ENCODE data around the gene SLC25A21. TPM values are rescaled to one million over a fixed set of nuclear protein-coding genes. Genes with fewer than 3 reads are reported as not detected.
"Not testable (repeated sequence)": the region's sequence is repeated elsewhere in the genome, so short reads cannot be mapped to it uniquely, and the experiment has no call there.

The SLC25A21 gene
- total and polyA plus RNA-seq, 7 donors, result 0.13 to 1.5 (median 1.1) TPM; not detected in 2

DNA sequence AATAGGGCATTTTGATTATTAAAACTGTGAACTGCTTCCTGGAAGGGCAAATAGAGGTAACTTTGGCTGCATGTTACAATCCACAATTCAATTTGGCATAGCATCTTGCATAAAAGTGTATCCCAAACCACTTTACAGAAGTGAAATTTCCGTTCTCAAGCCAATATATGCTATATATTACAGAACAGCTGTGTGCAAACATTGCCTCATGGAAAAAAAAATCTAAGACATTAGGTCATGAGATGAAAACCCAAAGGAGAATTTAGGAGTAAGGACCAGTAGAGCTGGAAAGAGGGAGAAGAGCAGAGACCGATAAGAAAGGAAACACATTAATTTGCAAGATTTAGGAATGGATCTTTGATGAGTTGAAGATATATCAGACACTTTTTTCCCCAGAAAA, 271.6 kb downstream of the SLC25A21 start:
- Histone ChIP-seq H3K27me3 (no peaks in the 10 kb centered on the region), H3K36me3 (no peaks in the 10 kb centered on the region), H3K9me3 (no peaks in the 10 kb centered on the region), H3K4me1 (no peaks in the 10 kb centered on the region), H3K27ac (no peak overlapping the region), H3K4me3 (no peak overlapping the region)
- TF ChIP-seq, protein P1, sequence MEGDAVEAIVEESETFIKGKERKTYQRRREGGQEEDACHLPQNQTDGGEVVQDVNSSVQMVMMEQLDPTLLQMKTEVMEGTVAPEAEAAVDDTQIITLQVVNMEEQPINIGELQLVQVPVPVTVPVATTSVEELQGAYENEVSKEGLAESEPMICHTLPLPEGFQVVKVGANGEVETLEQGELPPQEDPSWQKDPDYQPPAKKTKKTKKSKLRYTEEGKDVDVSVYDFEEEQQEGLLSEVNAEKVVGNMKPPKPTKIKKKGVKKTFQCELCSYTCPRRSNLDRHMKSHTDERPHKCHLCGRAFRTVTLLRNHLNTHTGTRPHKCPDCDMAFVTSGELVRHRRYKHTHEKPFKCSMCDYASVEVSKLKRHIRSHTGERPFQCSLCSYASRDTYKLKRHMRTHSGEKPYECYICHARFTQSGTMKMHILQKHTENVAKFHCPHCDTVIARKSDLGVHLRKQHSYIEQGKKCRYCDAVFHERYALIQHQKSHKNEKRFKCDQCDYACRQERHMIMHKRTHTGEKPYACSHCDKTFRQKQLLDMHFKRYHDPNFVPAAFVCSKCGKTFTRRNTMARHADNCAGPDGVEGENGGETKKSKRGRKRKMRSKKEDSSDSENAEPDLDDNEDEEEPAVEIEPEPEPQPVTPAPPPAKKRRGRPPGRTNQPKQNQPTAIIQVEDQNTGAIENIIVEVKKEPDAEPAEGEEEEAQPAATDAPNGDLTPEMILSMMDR (IDR thresholded peaks at IDR 0.05), result no peak
- TF ChIP-seq EP300 (IDR thresholded peaks at IDR 0.05) (no peak), POLR2A (IDR thresholded peaks at IDR 0.05) (no peak), POLR2AphosphoS5 (IDR thresholded peaks at IDR 0.05) (no peak)
- intact Hi-C loops (cut with DNase I), result no loop called here
- 68 to 81% methylated on average over 2 of the region's 2 CpGs for WGBS, 2 donors
- DNase-seq, result no peak

DNA sequence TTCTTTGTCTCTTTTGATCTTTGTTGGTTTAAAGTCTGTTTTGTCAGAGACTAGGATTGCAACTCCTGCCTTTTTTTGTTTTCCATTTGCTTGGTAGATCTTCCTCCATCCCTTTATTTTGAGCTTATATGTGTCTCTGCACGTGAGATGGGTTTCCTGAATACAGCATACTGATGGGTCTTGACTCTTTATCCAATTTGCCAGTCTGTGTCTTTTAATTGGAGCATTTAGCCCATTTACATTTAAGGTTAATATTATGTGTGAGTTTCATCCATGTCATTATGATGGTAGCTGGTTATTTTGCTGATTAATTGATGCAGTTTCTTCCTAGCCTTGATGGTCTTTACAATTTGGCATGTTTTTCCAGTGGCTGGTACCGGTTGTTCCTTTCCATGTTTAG, 276.1 kb downstream of the SLC25A21 start:
- H3K36me3 ChIP-seq; DNase-seq; H3K9me3 ChIP-seq; H3K4me1 ChIP-seq; intact Hi-C loops (cut with DNase I); H3K27me3 ChIP-seq; H3K4me3 ChIP-seq; H3K27ac ChIP-seq: not testable (repeated sequence)
- WGBS, 2 donors, result 85 to 86% methylated on average over 2 of the region's 2 CpGs

DNA sequence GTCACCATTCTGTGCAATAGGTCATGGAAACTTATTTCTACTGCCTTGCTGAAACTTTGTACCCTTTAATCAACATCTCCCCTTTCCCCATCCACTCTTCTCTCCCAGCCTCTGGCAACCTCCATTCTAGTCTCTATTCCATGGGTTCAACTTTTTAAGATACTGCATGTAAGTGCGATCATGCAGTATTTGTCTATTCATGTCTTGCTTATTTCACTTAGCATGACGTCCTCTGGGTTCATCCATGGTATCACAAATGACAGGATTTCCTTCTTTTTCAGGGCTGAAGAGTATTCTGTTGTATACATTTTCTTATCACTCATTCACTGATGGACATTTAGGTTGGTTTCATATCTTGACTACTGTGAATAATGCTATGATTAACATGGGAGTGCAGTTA, 288.4 kb downstream of the SLC25A21 start:
- no peak for DNase-seq
- H3K4me1 ChIP-seq, result no peaks in the 10 kb centered on the region
- H3K36me3 ChIP-seq, result no peaks in the 10 kb centered on the region
- TF ChIP-seq, protein P1 (IDR thresholded peaks at IDR 0.05), result no peak
- TF ChIP-seq POLR2A (IDR thresholded peaks at IDR 0.05) (no peak), POLR2AphosphoS5 (IDR thresholded peaks at IDR 0.05) (no peak), EP300 (IDR thresholded peaks at IDR 0.05) (no peak)
- no peak overlapping the region for H3K4me3 ChIP-seq
- intact Hi-C loops (cut with DNase I), result no loop called here
- peaks cover 0 to 3% (median under 1%) of the 10 kb centered on the region in 4 donors for H3K9me3 ChIP-seq
- 91 to 96% methylated on average over 2 of the region's 2 CpGs for WGBS, 2 donors
- no peaks in the 10 kb centered on the region for H3K27me3 ChIP-seq
- H3K27ac ChIP-seq, result no peak overlapping the region

DNA sequence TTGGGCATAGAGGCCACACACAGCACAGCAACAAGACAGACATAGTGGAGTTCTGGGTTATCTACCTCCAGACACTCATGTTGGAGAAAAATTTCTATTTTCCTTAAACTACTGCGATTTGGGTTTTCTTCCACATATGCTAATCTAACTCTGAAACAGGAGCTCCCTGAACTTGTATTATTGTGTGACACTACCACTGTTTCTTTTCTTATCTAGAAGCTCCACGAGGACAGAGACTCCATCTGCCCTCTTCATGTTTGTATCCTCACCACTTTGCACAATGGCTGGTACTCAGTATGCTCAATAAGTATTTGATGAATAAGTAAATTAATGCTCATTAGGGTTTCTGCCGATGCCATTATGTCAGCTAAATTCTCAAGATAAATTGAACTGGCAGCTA, 292.1 kb downstream of the SLC25A21 start:
- Histone ChIP-seq H3K27me3 (no peaks in the 10 kb centered on the region), H3K36me3 (no peaks in the 10 kb centered on the region), H3K9me3 (peaks cover 0 to 3% (median under 1%) of the 10 kb centered on the region in 4 donors), H3K4me1 (no peaks in the 10 kb centered on the region), H3K4me3 (no peak overlapping the region), H3K27ac (no peak overlapping the region)
- no peak for DNase-seq
- TF ChIP-seq, protein P1 (IDR thresholded peaks at IDR 0.05), result no peak
- TF ChIP-seq POLR2AphosphoS5 (IDR thresholded peaks at IDR 0.05) (no peak), POLR2A (IDR thresholded peaks at IDR 0.05) (no peak), EP300 (IDR thresholded peaks at IDR 0.05) (no peak)
- WGBS, 2 donors, result 58 to 74% methylated on average over 3 of the region's 3 CpGs
- intact Hi-C loops (cut with DNase I), result no loop called here

DNA sequence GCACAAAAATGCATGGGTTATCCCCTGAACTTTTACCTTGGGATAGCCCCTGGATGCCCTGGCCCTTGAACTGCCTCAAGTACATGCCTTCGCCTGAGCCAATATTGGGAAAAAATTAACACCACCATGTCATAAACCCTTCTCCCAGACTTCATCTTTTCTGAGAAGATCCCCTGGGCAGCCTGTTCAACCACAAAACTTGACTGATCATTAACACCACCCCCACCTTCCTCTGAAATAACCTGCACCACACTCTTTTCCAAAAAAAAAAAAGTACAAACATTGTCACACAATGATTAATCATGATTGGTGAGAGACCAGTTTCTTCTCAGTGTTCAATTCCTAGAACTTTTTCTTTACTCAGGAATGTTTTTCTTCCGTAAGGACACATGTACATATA, 292.8 kb downstream of the SLC25A21 start:
- H3K36me3 ChIP-seq, result no peaks in the 10 kb centered on the region
- no peaks in the 10 kb centered on the region for H3K4me1 ChIP-seq
- no peak overlapping the region for H3K4me3 ChIP-seq
- H3K27me3 ChIP-seq, result no peaks in the 10 kb centered on the region
- H3K27ac ChIP-seq, result no peak overlapping the region
- TF ChIP-seq, protein P1 (IDR thresholded peaks at IDR 0.05), result no peak
- TF ChIP-seq EP300 (IDR thresholded peaks at IDR 0.05) (no peak), POLR2A (IDR thresholded peaks at IDR 0.05) (no peak), POLR2AphosphoS5 (IDR thresholded peaks at IDR 0.05) (no peak)
- 36 to 68% methylated on average over 2 of the region's 2 CpGs for WGBS, 2 donors
- intact Hi-C loops (cut with DNase I), result no loop called here
- DNase-seq, result no peak
- H3K9me3 ChIP-seq, result peaks cover 0 to 3% (median under 1%) of the 10 kb centered on the region in 4 donors
